ENCODE results near the gene SH3GL1.
"Not testable (repeated sequence)": the region's sequence is repeated elsewhere in the genome, so short reads cannot be mapped to it uniquely, and the experiment has no call there.

SH3GL1 gene

GRCh38 chr19:4362831-4363545 lies 37.4 kb downstream of the SH3GL1 start:
- no peak for DNase-seq (ENCODE audit: low spot score)

- no peak for DNase-seq (ENCODE audit: low spot score)
Measured at GRCh38 chr19:4362101-4362828, 38.1 kb downstream of the SH3GL1 start.

- DNase-seq (ENCODE audit: low spot score), result no peak
Measured at GRCh38 chr19:4361152-4362046, 38.9 kb downstream of the SH3GL1 start.

- no peak for DNase-seq (ENCODE audit: low spot score)
Measured at GRCh38 chr19:4360641-4361151, 39.7 kb downstream of the SH3GL1 start.

- no peak for DNase-seq (ENCODE audit: low spot score)
Measured at GRCh38 chr19:4360081-4360569, 40.2 kb downstream of the SH3GL1 start.

GRCh38 chr19:4359627-4360000 lies 40.7 kb downstream of the SH3GL1 start:
- no peak for DNase-seq (ENCODE audit: low spot score)

- DNase-seq (ENCODE audit: low spot score), result no peak
Measured at GRCh38 chr19:4358709-4359626, 41.4 kb downstream of the SH3GL1 start.

GRCh38 chr19:4357921-4358326 lies 42.4 kb downstream of the SH3GL1 start:
- DNase-seq (ENCODE audit: low spot score), result no peak

- DNase-seq (ENCODE audit: low spot score), result no peak
Measured at GRCh38 chr19:4357095-4357797, 43.1 kb downstream of the SH3GL1 start.

- DNase-seq (ENCODE audit: low spot score), result no peak
Measured at GRCh38 chr19:4354897-4355296, 45.5 kb downstream of the SH3GL1 start.

GRCh38 chr19:4354282-4354681 lies 46.1 kb downstream of the SH3GL1 start:
- DNase-seq (ENCODE audit: low spot score), result no peak

- peak; percentile 46 for DNase-seq (ENCODE audit: low spot score)
Measured at GRCh38 chr19:4352701-4353121, 47.6 kb downstream of the SH3GL1 start.

- no peak for DNase-seq (ENCODE audit: low spot score)
Measured at GRCh38 chr19:4350726-4351125, 49.6 kb downstream of the SH3GL1 start.

GRCh38 chr19:4350111-4350510 lies 50.2 kb downstream of the SH3GL1 start:
- DNase-seq (ENCODE audit: low spot score), result no peak

- not testable (repeated sequence) for DNase-seq (ENCODE audit: low spot score)
Measured at GRCh38 chr19:4349225-4349624, 51.1 kb downstream of the SH3GL1 start.

GRCh38 chr19:4347521-4347920 lies 52.8 kb downstream of the SH3GL1 start:
- no peak for DNase-seq (ENCODE audit: low spot score)

GRCh38 chr19:4346020-4346383 lies 54.3 kb downstream of the SH3GL1 start:
- DNase-seq (ENCODE audit: low spot score), result no peak

GRCh38 chr19:4345342-4346019 lies 54.9 kb downstream of the SH3GL1 start:
- DNase-seq (ENCODE audit: low spot score), result no peak

- DNase-seq (ENCODE audit: low spot score), result peak; percentile 64
Measured at GRCh38 chr19:4343370-4344307, 56.7 kb downstream of the SH3GL1 start, which contains the start of gene MPND. TSS of gene MPND (plus strand) at chr19:4343562. CDS start at chr19:4343594, 32 bp downstream.
